GM19324 (cell line): Measurements from ENCODE around the gene WNT7A.
"Not testable (repeated sequence)": the region's sequence is repeated elsewhere in the genome, so short reads cannot be mapped to it uniquely, and the experiment has no call there.

Source experiments
- ATAC-seq: cut with Tn5 transposase; IDR thresholded peaks from one replicate; pipeline ENCODE4 v1.9.1; 2021; ENCODE audit warnings: mild to moderate bottlenecking, moderate library complexity; ENCODE audit not compliant: unreplicated experiment, low FRiP score

Gene WNT7A

GRCh38 chr3:13879946-13880810, at the start of gene WNT7A:
WNT7A (minus strand) TSS chr3:13880071; CDS start chr3:13879816, 255 bp downstream.
- ATAC-seq = no peak

- ATAC-seq = not testable (repeated sequence)
Observed at GRCh38 chr3:13928741-13929140, 48.9 kb upstream of the WNT7A start.

DNA sequence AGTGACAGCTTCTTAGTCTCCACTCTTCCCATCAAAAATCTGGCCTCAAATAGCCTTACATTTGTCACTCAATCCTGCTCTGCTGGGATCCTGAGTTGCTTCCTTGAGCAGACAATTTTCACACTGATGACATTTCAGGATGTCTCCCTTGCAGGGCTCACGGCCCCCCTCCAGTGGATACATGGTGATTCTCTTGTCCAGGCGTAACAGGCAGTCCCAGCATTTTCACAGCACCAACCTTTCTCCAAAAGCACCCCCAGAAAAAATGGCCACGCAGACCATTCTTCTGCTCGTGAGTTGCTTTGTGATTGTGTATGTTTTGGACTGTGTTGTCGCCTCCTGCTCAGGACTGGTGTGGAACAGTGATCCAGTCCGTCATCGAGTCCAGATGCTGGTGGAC, 47.4 kb upstream of the WNT7A start:
- ATAC-seq = no peak

GRCh38 chr3:13916375-13916774, 36.5 kb upstream of the WNT7A start:
- ATAC-seq = no peak

DNA sequence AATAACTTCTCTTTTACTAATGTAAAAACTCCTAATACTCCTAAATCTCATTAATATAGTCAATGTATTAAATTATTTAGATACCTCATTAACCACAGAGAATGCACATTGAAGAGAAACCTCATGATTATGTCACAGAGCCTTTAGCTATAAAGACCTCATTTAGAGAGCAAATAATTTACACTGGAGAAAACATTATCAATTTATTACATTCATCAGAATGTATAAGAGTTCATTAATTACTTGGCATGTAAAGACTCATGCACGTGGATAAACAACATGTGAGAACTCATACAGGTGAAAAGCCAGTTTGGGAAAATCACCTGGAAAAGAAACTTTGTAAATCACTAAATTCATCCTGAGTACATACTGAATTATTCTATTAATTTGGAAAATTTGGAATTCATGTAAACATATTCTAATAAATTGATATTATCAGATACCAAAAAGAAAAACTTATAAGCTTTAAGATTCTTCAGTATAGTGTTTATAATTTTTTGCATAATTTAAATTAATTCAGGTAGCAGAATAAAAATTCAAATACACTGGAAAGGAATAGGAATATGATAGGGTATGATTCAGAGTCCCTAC, 22.9 kb upstream of the WNT7A start:
- no peak for ATAC-seq

DNA sequence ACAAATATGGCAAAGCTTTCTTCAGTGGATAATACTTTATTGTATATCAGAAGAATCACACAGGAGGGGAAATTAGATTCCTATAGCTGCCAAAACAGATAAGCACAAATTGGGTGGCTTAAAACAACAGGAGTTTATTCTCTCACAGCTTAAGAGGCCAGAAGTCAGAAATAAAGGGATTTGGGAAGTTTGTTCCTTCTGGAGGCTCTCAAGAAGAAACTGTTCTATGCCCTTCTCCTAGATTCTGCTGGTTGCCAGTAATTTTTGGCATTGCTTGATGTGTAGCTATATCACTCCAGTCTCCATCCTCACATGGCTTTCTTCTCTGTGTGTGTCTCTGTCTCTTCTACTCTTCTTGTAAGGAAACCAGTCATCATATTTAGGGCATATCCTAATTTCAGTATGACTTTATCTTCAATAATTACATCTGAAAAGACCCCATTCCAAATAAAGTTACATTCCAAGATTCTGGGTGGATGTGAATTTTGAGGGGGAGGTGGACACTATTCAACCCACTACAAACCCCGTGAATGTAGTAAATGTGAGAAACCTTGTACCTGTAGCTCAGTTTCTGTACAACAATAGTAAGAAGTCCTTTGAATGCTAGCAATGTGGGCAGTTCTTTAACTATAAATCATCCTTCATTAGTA, 22.2 kb upstream of the WNT7A start:
- ATAC-seq = no peak

- ATAC-seq = no peak
Observed at GRCh38 chr3:13898346-13898745, 18.5 kb upstream of the WNT7A start.

DNA sequence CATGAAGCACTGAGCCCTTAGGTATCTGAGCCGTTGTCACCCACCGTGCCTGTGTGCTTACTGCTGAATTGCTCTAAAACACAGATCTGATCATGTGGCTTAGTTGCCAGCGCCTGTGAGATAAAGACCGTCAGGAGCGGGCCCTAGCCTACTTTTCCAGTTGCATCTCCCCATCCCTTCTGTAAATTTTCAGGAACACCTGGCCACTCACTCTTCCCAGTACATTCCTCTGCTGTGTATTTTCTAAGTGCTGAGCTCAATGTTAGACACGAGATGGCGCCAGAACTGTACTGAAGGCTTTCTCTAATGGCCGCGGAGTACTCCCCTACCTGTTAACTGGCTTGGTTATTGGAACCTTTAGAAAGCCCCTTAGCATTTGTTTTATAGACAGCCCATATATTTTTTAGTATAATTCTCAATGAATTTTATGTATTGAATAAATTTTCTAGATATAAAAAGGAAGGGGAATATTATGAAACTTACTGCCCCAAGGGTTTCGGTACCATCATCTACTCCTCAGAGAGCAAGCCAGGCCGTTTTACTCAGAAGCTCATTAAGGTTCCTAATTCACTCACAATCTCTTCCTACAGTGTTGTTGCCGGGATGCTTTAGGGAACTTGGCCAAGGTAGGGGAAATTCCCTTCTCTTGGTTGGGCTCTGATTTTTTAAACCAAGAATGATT, 16.7 kb upstream of the WNT7A start:
- no peak for ATAC-seq

DNA sequence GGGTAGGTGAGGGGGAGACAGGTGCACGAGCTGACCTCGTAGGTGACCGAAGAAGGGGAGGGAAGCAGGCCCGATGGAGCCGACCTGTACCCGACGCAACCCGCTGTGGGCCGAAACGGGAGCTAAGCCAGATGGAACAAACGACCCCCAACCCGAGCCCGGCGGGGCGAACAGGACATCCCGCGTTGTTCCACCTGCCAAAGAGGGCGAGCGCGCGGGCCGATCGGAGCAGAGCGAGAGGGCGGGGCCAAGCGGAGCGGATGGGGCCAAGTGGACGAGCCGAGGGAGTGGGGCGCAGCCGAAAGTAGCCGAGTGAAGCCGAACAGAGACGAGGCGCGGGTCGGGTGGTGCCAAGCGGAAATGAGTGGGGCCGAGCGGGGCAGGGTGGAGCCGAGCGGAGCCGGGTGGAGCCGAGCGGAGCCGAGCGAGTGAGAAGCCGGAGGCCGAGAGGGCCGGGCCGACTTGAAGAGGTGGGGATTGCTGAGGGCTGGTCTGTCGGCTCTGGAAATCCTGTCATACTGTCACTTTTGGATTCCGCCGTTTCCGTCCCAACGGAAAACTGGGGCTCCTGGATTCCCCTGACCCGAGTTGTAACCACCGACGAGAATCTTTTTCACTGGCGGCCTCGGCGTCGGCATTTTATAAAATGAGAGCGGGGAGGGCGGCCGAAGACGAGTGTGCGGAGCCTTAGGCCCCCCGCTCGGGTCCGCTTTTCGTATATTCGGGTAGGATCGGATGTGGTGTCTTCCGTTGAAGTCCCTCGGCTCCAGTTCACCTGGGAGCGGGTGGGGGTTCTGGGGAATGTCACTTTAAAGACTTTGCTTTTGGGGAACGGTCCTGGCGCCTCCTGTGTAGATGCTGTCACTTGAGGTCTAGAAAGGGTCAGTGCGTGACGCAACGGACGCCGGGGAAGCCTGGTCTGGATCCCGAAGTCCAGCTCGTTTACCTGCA, 15.6 kb upstream of the WNT7A start:
- ATAC-seq = peak; percentile 93

- no peak for ATAC-seq
Observed at GRCh38 chr3:13894807-13895154, 14.9 kb upstream of the WNT7A start.

- no peak for ATAC-seq
Observed at GRCh38 chr3:13894096-13894806, 14.4 kb upstream of the WNT7A start.

DNA sequence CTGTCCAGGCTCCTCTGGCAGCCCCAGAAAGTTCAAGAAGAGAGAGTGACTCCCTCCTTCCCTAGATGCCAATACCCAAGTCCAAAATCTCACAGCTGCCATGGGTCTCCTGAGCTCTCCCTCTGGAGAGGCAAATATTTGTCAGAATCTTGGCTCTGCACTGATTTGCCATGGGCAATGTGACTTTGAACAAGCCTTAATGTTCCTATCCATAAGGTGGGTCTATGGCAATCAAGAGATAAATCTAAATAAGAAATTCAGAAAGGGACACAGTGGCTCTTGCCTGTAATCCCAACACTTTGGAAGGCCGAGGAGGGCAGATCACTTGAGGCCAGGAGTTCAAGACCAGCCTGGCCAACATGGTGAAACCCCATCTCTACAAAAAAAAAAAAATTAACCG, 12.4 kb upstream of the WNT7A start:
- ATAC-seq = no peak

DNA sequence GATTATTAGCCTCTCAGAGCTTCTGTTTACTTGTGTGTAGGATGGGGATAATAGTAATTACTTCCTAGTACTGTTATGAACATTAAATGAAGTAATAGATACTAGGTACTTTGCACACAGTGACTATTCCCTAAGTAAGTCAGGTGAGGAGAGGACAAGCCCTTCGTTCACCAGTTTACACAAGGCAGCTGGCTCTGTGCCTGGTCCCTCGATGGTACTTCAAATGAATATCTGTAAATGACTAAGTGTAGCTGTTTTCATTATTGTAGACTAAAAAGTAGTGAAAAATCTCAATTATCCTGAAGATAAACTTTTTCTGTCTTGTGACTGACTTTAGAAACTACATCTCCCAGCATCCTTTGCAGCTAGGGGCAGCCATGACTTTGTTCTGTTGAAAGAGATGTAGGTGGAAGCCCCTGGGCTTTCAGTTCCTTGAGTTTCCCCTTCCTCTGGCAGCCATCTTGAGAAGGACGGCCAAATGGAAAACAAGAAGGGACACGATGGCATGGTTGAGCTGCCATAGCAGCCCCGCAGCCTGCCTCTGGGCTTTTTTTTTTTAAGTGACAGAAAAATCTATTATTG, 11.7 kb upstream of the WNT7A start:
- ATAC-seq = no peak

DNA sequence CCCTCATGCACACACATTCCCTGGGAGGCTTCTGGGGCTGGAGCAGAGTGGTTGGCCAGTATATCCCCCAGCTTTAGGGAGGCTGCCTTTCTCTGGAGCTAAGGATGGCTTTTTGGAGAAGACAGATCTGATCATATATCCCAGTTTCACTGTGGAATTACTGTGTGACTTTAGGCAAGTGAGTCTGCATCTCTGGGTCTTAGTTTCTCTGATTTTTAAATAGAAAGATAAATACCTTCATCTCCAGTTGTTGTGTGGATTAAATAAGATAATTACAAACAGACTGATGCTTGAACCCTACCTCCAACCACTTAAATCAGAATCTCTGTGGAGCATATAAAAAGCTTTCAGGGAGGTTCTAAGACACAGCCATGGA, 11.1 kb upstream of the WNT7A start:
- no peak for ATAC-seq

DNA sequence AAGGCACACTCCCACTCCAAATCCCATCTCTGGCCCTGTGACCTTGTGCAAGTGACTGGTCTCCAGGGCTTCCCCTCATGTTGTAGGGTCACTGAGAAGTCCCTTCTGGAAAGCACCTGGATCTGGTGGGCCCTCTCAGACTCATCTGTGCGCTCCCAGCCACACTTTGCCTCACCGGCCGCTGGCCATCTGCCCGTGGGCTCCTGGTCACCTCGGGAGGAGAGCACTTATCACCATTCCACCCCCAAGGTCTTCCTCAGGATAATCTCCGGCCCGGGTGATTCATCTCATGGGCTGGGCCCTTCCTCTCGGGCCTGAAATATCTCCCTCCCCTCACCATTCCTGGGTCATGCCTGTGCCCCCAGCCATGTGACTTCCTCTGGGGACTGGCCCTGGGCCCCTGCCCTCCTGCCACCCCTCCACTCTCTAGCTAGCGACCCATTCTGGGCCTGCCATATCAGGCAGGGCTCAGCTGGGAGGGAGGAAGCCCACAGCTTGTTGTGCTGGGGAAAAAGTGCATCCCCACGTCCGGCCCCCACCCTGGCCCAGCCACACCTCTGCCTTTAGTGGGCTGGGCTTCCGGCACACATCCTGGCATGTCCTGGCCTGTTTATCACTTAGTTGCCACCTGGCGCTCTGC, 10.6 kb upstream of the WNT7A start:
- ATAC-seq = no peak

DNA sequence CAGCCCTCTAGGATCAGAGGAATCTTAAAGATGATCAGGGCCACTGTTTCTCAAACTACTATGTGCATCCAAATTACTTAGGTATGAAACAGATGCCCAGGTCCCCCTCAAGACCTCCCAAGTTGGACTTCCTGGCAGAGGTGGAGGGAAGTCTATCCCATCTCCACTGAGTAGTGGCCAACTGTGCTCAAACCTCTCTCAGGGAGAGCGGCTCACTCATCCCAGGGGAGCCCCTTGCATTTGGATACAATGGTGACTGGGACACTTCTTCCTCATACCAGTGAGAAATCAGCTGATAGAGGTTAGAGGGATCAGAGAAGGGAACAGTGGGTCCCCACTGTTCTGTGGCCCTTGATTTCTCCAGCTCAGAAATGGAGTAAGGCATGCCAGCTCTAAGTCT, 8.7 kb upstream of the WNT7A start:
- ATAC-seq = no peak

DNA sequence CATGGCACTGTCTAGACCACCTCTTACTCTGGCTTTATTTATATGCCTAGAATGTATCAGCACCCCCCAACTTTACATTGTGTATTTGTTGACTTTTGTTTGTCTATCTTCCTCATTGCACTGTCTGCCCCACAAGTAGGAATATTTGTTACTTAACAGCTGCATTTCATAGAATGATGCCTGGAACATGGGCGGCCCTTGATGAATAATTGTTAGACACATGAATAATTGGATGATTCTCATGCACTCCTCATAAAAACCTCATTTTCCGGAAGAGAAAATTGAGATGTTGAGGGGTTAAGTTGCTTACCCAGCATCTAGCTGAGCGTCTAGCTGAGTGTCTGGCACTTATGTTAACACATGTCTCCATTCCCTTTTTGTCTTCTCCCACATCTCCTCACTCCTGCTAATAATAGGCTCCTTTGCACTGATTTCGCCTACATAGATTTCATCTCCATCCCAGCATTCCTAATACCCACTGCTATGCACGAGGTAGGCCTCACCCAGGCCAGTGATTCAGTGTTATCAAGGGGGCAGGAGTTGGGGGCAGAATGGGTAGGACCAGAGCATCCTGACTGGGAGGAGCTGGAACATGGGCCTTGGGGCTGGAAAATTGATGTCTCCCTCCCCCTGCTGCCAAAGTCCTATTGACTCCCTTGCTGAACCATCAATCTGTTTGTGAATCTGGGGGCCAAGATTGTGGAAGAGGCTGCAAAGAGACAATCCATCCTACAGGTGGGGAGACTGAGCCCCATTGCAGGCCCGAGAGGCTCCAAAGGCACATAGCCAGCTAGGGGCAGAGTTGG, 7.8 kb upstream of the WNT7A start:
- ATAC-seq = no peak

DNA sequence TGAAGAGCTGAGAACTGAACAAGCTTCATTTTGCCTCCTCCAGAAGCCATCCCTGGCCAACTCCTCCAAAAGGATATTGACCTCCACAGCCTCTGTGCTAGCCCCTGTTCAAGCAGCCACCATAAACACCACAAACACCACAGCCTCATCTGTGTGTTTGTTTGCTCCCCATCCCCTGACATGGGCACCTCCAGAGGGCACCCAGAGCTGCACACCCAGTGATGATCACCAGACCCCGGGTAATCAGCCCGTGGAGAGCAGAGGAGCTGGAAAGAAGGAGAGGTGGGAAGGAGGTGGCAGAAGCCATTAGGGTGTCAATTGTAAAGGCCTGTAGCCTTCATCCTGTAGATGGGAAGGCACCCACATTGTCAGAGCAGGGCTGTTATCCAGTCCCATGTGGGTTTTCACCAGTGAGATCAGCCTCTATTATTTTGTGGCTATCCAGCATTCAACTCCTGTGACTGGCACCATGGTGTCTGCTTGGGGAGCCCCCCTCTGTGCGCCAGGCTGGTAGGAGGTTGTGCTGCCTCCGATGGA, 6.8 kb upstream of the WNT7A start:
- no peak for ATAC-seq
